K562 (cell line): ENCODE data around the gene LEPROT. TPM values are rescaled to one million over a fixed set of nuclear protein-coding genes. Genes with fewer than 3 reads are reported as not detected.

Experiments
- ATAC-seq: fragments of 200-7000 bp; cut with Tn5 transposase; 3 replicates; pipeline ENCODE4 v1.9.1; 2020; ENCODE audit warnings: moderate library complexity
- BruUV-seq: library from RNA; stranded (reverse); fragments of 400-500 nt; replicated peaks from 2 replicates; lab custom pipeline; 2021; lab: Mats Ljungman, UMichigan
- CTCF ChIA-PET: fragments of 300-600 bp; formaldehyde crosslinking; extraction: SDS; loops from one replicate; lab custom pipeline; 2021; ENCODE audit warnings: low intra/inter-chr PET ratio; lab: Yijun Ruan, JAX
- POLR2A ChIA-PET: fragments of 300-600, 350-650 bp; sonication (Branson Sonifier 250); formaldehyde crosslinking; extraction: SDS; loops from one replicate; lab custom pipeline; 2021; ENCODE audit warnings: antibody characterized with exemption, inconsistent platforms; lab: Yijun Ruan, JAX
- DNase-seq, 4 experiments: peaks; one replicate each; pipeline versions ENCODE4 v3.0.0 to v3.0.0-alpha.2; 2011 to 2018; ENCODE audit warnings: low spot score in 3 of 4, mixed read lengths in 3 of 4; ENCODE audit errors: extremely low read depth in 1 of 4
- FAIRE-seq: peaks from 2 replicates; lab custom pipeline; 2011; peaks lifted over from hg19 to GRCh38; lab: Jason Lieb, UNC
- H2AFZ ChIP-seq: 2 replicates; pipeline ENCODE4 v1.6.0; 2011; ENCODE audit warnings: low read depth, low read length, control low read depth, inconsistent platforms
- H3K27ac ChIP-seq: fragments of 200-600 bp; 3 replicates; pipeline ENCODE4 v1.8.0; 2011; ENCODE audit warnings: low read depth, mild to moderate bottlenecking, control low read depth, inconsistent platforms, low read length, moderate library complexity, mixed read lengths; ENCODE audit errors: extremely low read depth
- H3K27me3 ChIP-seq, 2 experiments: fragments of 300-600 bp in 1 of 2; 2 replicates in 1 of 2; 3 replicates in 1 of 2; pipeline versions ENCODE4 v1.6.0 to v1.8.0; 2011; ENCODE audit warnings: inconsistent platforms in 2 of 2, low read length in 2 of 2, mild to moderate bottlenecking in 1 of 2, mixed read lengths in 1 of 2, moderate library complexity in 1 of 2; ENCODE audit not compliant: control insufficient read depth in 2 of 2, insufficient read depth in 2 of 2
- H3K36me3 ChIP-seq: fragments of 300-600 bp; 3 replicates; pipeline ENCODE4 v1.8.0; 2011; ENCODE audit warnings: mild to moderate bottlenecking, low read length, inconsistent platforms; ENCODE audit not compliant: control insufficient read depth, insufficient read depth
- H3K4me1 ChIP-seq, 2 experiments: fragments of 200-600 bp in 1 of 2; replicated peaks in 1 of 2; 2 replicates in 1 of 2; 3 replicates in 1 of 2; pipeline versions ENCODE4 v1.5.1 to v1.8.0; 2011; ENCODE audit warnings: inconsistent platforms in 2 of 2, low read length in 2 of 2, mild to moderate bottlenecking in 1 of 2, mixed read lengths in 1 of 2, moderate library complexity in 1 of 2; ENCODE audit not compliant: control insufficient read depth in 2 of 2, insufficient read depth in 2 of 2
- H3K4me2 ChIP-seq: 2 replicates; pipeline ENCODE4 v1.6.1; 2011; ENCODE audit warnings: low read length, control low read depth, inconsistent platforms, mixed read lengths; ENCODE audit not compliant: insufficient read depth
- H3K4me3 ChIP-seq: fragments of 200-600 bp; sonication (generic), shearing (Covaris generic); 2 replicates; pipeline ENCODE4 v1.5.1; 2016; ENCODE audit warnings: control low read depth, inconsistent platforms
- H3K79me2 ChIP-seq: fragments of 200-600 bp; 3 replicates; pipeline ENCODE4 v1.8.0; 2011; ENCODE audit warnings: low read length, inconsistent platforms; ENCODE audit not compliant: control insufficient read depth, insufficient read depth
- H3K9ac ChIP-seq, 2 experiments: 2 replicates each; pipeline versions ENCODE4 v1.6.0 to v1.6.1; 2011; ENCODE audit warnings: low read depth in 2 of 2, low read length in 2 of 2, control low read depth in 1 of 2, inconsistent platforms in 1 of 2, mild to moderate bottlenecking in 1 of 2, mixed read lengths in 1 of 2; ENCODE audit not compliant: insufficient read depth in 1 of 2
- H3K9me1 ChIP-seq: one replicate; pipeline ENCODE4 v1.6.0; 2011; ENCODE audit warnings: inconsistent platforms, mild to moderate bottlenecking, low read length, moderate library complexity; ENCODE audit not compliant: control insufficient read depth, insufficient read depth
- H3K9me3 ChIP-seq: replicated peaks from 2 replicates; pipeline ENCODE4 v1.5.1; 2011; ENCODE audit warnings: low read depth, low read length, inconsistent platforms; ENCODE audit not compliant: control insufficient read depth, insufficient read depth
- H4K20me1 ChIP-seq: replicated peaks from 2 replicates; pipeline ENCODE4 v1.6.1; 2011; ENCODE audit warnings: low read length, inconsistent platforms, mixed read lengths; ENCODE audit not compliant: control insufficient read depth, insufficient read depth
- CXXC5 ChIP-seq: fragments of 250-450 bp; sonication (Bioruptor Pico); IDR thresholded peaks from 2 replicates; pipeline ENCODE4 v1.8.0; 2022; ENCODE audit warnings: inconsistent platforms, mild to moderate bottlenecking, moderate library complexity
- EHMT2 ChIP-seq: fragments of 450-650 bp; IDR thresholded peaks from 2 replicates; pipeline ENCODE4 v1.6.1; 2018; ENCODE audit warnings: antibody characterized with exemption
- NEUROD1 ChIP-seq: fragments of 150-350 bp; IDR thresholded peaks from 2 replicates; pipeline ENCODE4 v1.6.1; 2014; ENCODE audit warnings: borderline replicate concordance, low read length, low read depth; ENCODE audit not compliant: partially characterized antibody
- PHB2 ChIP-seq: fragments of 450-650 bp; IDR thresholded peaks from 2 replicates; pipeline ENCODE4 v1.6.1; 2017; ENCODE audit warnings: low read depth
- REST ChIP-seq, 2 experiments: fragments of 450-650 bp; formaldehyde crosslinking in 1 of 2; IDR thresholded peaks; 2 replicates each; pipeline versions ENCODE4 v1.4.0 to v1.6.1; 2014 to 2020; ENCODE audit warnings: mild to moderate bottlenecking in 2 of 2, borderline replicate concordance in 1 of 2, low read depth in 1 of 2
- TAF9B ChIP-seq: fragments of 450-650 bp; IDR thresholded peaks from 2 replicates; pipeline ENCODE4 v1.6.1; 2018; ENCODE audit warnings: mild to moderate bottlenecking; ENCODE audit not compliant: partially characterized antibody
- ZNF133 ChIP-seq: fragments of 250-450 bp; sonication (Bioruptor Pico); IDR thresholded peaks from 2 replicates; pipeline ENCODE4 v1.4.0; 2020; ENCODE audit warnings: mild to moderate bottlenecking
- ZNF695 ChIP-seq: fragments of 450-650 bp; formaldehyde crosslinking; IDR thresholded peaks from 2 replicates; pipeline ENCODE4 v1.4.0; 2020; ENCODE audit warnings: mild to moderate bottlenecking, moderate library complexity
- WGBS: fragments of 100-300 bp; shearing (Covaris generic); methylation state at CpG from one replicate; pipeline ENCODE4 v1.1.6; 2016; ENCODE audit warnings: low coverage, mixed read lengths; ENCODE audit not compliant: insufficient coverage; ENCODE audit errors: missing lambda C conversion rate; 5-methylcytosine and 5-hydroxymethylcytosine counted together
- in situ Hi-C: fragments of 300-500 bp; cut with MboI; formaldehyde crosslinking; loops from 4 replicates; pipeline ENCODE4 v1.15.0; 2018; ENCODE audit warnings: inconsistent platforms, mixed read lengths
- intact Hi-C: fragments of 100-400 bp; cut with micrococcal nuclease; formaldehyde crosslinking; loops from 2 replicates; pipeline ENCODE4 v1.14.2; 2022
- polyA plus RNA-seq, 8 experiments: library from polyadenylated mRNA; depleted of rRNA in 4 of 8; stranded (reverse) in 5 of 8; unstranded in 3 of 8; fragments of >200 nt; fragmentation: Nextera tagmentation in 2 of 8; fragmentation: Illumina TruSeq in 1 of 8; extraction: Ambion mirVana in 2 of 8; extraction: Trizol in 1 of 8; gene quantifications; 2 replicates each; pipeline versions ENCODE4 v1.2.1 to v1.2.3, GENCODE V29; 2011 to 2014; ENCODE audit warnings: inconsistent platforms in 1 of 8, missing spikeins in 1 of 8
- total RNA-seq, 7 experiments: library from RNA; depleted of rRNA in 6 of 7; stranded (reverse); fragments of >200 nt in 6 of 7; fragmentation: Illumina TruSeq in 2 of 7; extraction: Trizol in 2 of 7; gene quantifications; 2 replicates each; pipeline versions ENCODE4 v1.2.1 to v1.2.3, GENCODE V29; 2011 to 2021; ENCODE audit warnings: low replicate concordance in 1 of 7
- TF ChIP-seq, protein P1 (sequence below): fragments of 200-800 bp; sonication (Bioruptor generic); IDR thresholded peaks from 2 replicates; pipeline ENCODE4 v1.6.1; 2016; ENCODE audit warnings: missing genetic modification characterization, missing compliant biosample characterization

The LEPROT gene
- total and polyA plus RNA-seq, 9 of the 15 experiments (the other 6 are each of a cell fraction or from before 2014, with no cell fraction given), result 28.1 to 97.5 (median 45.8) TPM

- Histone ChIP-seq H3K4me1 (peaks cover 6 to 11% of the 10 kb centered on the region in 2 experiments; a peak in 4 of 5 replicates), H2AFZ (no peak overlapping the region), H3K9ac (no peak overlapping the region), H4K20me1 (no peaks in the 10 kb centered on the region), H3K36me3 (peaks cover 65% of the 10 kb centered on the region), H3K9me3 (no peaks in the 10 kb centered on the region), H3K27me3 (no peaks in the 10 kb centered on the region), H3K4me2 (no peak overlapping the region), H3K9me1 (no peaks in the 10 kb centered on the region), H3K79me2 (peaks cover 41% of the 10 kb centered on the region), H3K4me3 (no peak overlapping the region), H3K27ac (no peak overlapping the region)
- no TSS peak for BruUV-seq
- intact Hi-C loops, result loop anchor here (5.0 to 10.0 kb wide), 2 partner anchors 93 to 521 kb away; no protein-coding TSS in a partner anchor
- ATAC-seq, result no peak
- POLR2A ChIA-PET, result interaction anchor here (0.8 to 1.5 kb wide), 2 partner anchors 22 to 41 kb away, joined by 3 to 4 read pairs; no protein-coding TSS in a partner anchor
- no peak for FAIRE-seq
- DNase-seq, result no peak
- WGBS, result 83% methylated on average over 1 of the region's 1 CpG
- in situ Hi-C loops, result loop anchor here (10.0 kb wide), 1 partner anchor 261 kb away; no protein-coding TSS in a partner anchor
- CTCF ChIA-PET, result no interaction called here
- TF ChIP-seq PHB2 (no peak), NEUROD1 (no peak), ZNF695 (no peak), EHMT2 (no peak), REST (IDR thresholded peaks at IDR 0.05; ENCODE audit: borderline replicate concordance) (no peak), REST (CRISPR knock-in tag; IDR thresholded peaks at IDR 0.05; ENCODE audit: low read depth) (no peak), TAF9B (no peak), ZNF133 (CRISPR knock-in tag) (no peak), CXXC5 (CRISPR knock-in tag) (no peak)
- TF ChIP-seq, protein P1, sequence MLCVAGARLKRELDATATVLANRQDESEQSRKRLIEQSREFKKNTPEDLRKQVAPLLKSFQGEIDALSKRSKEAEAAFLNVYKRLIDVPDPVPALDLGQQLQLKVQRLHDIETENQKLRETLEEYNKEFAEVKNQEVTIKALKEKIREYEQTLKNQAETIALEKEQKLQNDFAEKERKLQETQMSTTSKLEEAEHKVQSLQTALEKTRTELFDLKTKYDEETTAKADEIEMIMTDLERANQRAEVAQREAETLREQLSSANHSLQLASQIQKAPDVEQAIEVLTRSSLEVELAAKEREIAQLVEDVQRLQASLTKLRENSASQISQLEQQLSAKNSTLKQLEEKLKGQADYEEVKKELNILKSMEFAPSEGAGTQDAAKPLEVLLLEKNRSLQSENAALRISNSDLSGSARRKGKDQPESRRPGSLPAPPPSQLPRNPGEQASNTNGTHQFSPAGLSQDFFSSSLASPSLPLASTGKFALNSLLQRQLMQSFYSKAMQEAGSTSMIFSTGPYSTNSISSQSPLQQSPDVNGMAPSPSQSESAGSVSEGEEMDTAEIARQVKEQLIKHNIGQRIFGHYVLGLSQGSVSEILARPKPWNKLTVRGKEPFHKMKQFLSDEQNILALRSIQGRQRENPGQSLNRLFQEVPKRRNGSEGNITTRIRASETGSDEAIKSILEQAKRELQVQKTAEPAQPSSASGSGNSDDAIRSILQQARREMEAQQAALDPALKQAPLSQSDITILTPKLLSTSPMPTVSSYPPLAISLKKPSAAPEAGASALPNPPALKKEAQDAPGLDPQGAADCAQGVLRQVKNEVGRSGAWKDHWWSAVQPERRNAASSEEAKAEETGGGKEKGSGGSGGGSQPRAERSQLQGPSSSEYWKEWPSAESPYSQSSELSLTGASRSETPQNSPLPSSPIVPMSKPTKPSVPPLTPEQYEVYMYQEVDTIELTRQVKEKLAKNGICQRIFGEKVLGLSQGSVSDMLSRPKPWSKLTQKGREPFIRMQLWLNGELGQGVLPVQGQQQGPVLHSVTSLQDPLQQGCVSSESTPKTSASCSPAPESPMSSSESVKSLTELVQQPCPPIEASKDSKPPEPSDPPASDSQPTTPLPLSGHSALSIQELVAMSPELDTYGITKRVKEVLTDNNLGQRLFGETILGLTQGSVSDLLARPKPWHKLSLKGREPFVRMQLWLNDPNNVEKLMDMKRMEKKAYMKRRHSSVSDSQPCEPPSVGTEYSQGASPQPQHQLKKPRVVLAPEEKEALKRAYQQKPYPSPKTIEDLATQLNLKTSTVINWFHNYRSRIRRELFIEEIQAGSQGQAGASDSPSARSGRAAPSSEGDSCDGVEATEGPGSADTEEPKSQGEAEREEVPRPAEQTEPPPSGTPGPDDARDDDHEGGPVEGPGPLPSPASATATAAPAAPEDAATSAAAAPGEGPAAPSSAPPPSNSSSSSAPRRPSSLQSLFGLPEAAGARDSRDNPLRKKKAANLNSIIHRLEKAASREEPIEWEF (CRISPR knock-in tag), result no peak
Measured at GRCh38 chr1:65434255-65434654, 13.8 kb downstream of the LEPROT start.
